ENCODE data around the gene NAA80. TPM values are rescaled to one million over a fixed set of nuclear protein-coding genes. Genes with fewer than 3 reads are reported as not detected.

Gene NAA80
- polyA plus RNA-seq, 2 of the 4 experiments (the other 2 are of a cell fraction): 3.1 to 5.3 TPM

- ATAC-seq (no peak), FAIRE-seq (no peak), DNase-seq (ENCODE audit: low read depth in 1 of 2, low spot score in 1 of 2) (no peak)
- Histone ChIP-seq H3K4me1 (peaks cover 23% of the 10 kb centered on the region; the same call in 2 of the 3 replicates), H3K9me3 (no peaks in the 10 kb centered on the region), H3K4me2 (no peak overlapping the region), H3K4me3 (no peak overlapping the region), H3K27ac (no peak overlapping the region)
- TF ChIP-seq BCL3 (IDR thresholded peaks at IDR 0.05): no peak
- no peak for TF ChIP-seq HOXA7 (CRISPR knock-in tag; IDR thresholded peaks at IDR 0.05)
- no peak for TF ChIP-seq HOXB13 (CRISPR knock-in tag; IDR thresholded peaks at IDR 0.05; ENCODE audit: low read depth)
- TF ChIP-seq KDM5A (IDR thresholded peaks at IDR 0.05): no peak
- TF ChIP-seq, protein P1, sequence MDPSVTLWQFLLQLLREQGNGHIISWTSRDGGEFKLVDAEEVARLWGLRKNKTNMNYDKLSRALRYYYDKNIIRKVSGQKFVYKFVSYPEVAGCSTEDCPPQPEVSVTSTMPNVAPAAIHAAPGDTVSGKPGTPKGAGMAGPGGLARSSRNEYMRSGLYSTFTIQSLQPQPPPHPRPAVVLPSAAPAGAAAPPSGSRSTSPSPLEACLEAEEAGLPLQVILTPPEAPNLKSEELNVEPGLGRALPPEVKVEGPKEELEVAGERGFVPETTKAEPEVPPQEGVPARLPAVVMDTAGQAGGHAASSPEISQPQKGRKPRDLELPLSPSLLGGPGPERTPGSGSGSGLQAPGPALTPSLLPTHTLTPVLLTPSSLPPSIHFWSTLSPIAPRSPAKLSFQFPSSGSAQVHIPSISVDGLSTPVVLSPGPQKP (IDR thresholded peaks at IDR 0.05; ENCODE audit: low read depth, low read length): no peak
- no peak for TF ChIP-seq CTCF (IDR thresholded peaks at IDR 0.05)
- TF ChIP-seq RAD21 (conservative IDR thresholded peaks at IDR 0.05 in 1 of 2, IDR thresholded peaks at IDR 0.05 in 1 of 2): no peak
- ChIA-PET POLR2A (no interaction called here), CTCF (interaction anchor here (0.8 kb wide), 2 partner anchors 33 to 51 kb away, joined by 3 read pairs; no protein-coding TSS in a partner anchor)
- WGBS (ENCODE audit: missing lambda C conversion rate): 100% methylated on average over 3 of the region's 18 CpGs
Measured at GRCh38 chr3:50296721-50297383, 2.4 kb downstream of the NAA80 start.

DNA sequence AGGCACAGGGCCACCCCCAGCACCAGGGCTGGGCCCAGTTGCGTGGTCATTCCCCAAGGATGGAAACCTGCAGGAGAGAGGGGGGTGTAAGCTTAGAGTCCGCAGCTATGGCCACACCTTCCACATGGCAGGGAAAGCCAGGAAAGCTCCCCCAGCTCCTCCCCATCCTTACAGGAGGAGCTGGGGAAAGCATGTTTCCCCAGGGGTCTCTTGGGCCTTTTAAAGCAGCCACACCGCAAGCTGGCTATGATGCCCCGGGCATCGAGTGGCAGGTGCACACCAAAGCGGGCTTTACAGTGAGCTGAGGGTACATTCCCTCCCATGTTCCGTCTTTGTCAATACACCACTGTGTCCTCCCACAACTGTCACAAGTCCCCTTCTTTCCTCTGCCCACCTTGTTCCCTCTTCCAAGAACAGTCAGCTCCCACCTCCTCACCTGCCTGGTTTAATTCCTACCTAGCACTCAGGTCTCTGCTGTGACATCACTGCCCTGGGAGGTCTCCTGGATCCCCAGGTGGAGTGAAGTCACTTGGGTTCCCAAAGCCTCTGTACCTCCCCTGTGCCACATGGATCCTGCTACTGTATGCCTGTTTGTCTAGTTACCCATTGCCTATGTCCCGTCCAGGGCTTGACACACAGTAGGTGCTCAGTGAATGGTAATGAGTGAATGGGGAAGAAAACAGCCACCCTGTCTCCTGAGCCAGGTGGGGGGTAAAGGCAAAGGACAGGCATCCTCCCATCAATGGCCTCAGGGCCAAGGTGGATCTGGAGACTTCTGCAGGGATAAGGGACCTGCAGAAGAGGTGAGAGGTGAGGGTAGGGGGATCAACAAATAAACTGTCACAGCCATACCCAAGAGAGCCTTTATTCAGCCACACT is 3.4 kb downstream of the NAA80 start:
- Histone ChIP-seq H3K27ac (no peak overlapping the region), H3K4me1 (peaks cover 26% of the 10 kb centered on the region; the same call in 2 of the 3 replicates), H3K4me2 (no peak overlapping the region), H3K9me3 (no peaks in the 10 kb centered on the region), H3K4me3 (no peak overlapping the region)
- ChIA-PET POLR2A (no interaction called here), CTCF (interaction anchor here (1.1 to 1.5 kb wide), 3 partner anchors 21 to 49 kb away, joined by 3 to 5 read pairs (median 4); no protein-coding TSS in a partner anchor)
- TF ChIP-seq CTCF (IDR thresholded peaks at IDR 0.05) (no peak), ZSCAN20 (CRISPR knock-in tag; IDR thresholded peaks at IDR 0.05) (no peak)
- FAIRE-seq: no peak
- DNase-seq (ENCODE audit: low read depth in 1 of 2, low spot score in 1 of 2): no peak
- 84% methylated on average over 8 of the region's 8 CpGs for WGBS (ENCODE audit: missing lambda C conversion rate)
- no peak for ATAC-seq

DNA sequence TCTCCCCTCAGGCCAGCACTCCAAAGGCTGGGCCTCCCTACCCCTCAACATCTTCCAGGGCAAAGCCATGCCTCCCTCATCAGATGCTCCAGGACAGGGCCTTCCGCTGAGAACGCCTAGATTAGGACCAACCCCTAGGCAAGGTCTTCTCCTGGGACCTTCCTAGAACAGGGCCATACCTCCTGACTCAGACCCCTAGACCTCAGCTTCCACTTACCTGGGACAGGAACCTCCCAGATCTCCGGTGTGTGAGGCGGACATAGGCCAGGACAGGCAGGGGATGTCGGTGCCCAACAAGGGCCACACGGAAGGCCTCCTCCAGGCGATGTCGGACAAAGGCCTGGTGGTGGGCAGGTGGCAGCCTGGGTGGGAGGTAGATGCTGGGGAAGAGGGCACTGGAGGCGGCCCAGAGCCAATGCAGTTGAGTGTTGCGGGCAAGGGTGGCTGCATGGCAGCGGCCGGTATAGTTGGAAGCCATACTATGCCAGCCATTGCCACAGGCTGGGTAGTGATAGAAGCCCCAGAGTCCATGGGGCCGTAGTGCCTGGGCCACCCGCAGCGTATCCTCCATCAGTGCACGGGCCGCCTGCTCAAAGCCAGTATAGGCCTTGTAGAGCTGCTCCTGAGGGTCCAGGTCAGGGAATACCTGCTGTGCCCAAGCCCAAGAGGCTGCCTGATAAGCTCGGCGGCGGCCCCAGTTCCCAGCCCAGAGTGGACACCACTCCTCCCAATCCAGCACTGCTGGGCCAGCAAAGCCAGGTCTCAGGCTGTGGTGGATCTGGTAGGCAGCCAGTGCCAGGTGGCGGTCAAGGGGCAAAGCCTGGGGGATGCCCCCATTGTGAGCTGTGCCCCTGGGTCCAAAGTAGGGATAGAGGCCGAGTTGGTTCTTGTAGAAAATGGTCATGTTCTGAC is 4.5 kb downstream of the NAA80 start:
- no peak for FAIRE-seq
- POLR2A ChIA-PET: no interaction called here

More for the DNA sequence above, 4.5 kb downstream of the NAA80 start:
- CTCF ChIA-PET: interaction anchor here (0.6 to 1.5 kb wide), 5 partner anchors 15 to 48 kb away, joined by 3 to 5 read pairs (median 4); no protein-coding TSS in a partner anchor
- no peak for DNase-seq (ENCODE audit: low read depth in 1 of 2, low spot score in 1 of 2)
- Histone ChIP-seq H3K4me3 (no peak overlapping the region), H3K4me2 (no peak overlapping the region), H3K27ac (no peak overlapping the region), H3K9me3 (no peaks in the 10 kb centered on the region), H3K4me1 (peaks cover 21% of the 10 kb centered on the region; the same call in 2 of the 3 replicates)
- ATAC-seq: no peak
- WGBS (ENCODE audit: missing lambda C conversion rate): 88% methylated on average over 13 of the region's 22 CpGs
- TF ChIP-seq HOXA7 (CRISPR knock-in tag; IDR thresholded peaks at IDR 0.05): no peak
- no peak for TF ChIP-seq BCL3 (IDR thresholded peaks at IDR 0.05)

All from A549 (cell line).